ENCODE results near the gene SCD5. TPM values are rescaled to one million over a fixed set of nuclear protein-coding genes. Genes with fewer than 3 reads are reported as not detected.

SCD5 gene
- polyA plus RNA-seq, 1 donor from 2014 or later = 212 TPM

DNA sequence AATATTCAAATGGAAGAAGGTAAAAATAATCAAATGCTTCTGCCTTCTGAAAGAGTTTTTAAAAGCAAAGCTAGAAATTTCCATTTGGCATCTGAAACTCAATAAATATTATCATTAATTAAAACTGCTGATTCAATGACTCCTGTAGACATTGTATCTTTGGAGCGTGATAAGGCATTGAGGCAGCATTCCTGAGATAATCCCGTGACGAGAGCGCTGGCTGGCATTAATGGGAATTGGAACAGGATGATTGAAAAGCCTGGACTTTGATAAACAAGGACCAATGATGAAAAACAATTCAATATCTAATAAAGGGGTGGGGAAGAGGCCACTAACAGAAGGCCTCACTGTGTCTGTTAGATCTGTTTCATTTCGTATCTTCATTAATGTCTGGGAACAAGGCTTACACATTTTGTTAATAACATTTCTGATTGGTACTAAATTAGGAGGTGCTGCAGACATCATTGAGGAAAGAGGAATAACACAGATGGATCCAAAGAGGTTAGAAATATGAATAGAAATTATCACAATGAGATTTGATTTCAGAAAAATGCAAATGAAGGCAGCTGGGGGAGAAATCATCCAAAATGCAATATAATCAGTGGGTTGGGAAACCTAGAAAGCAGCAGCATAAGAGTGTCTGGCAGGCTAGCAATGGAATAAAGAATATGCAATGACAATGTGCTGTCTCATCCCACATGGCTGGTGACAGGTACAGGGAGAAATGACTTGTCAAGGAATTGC is 102.3 kb downstream of the SCD5 start:
- TF ChIP-seq TAF1 (IDR thresholded peaks at IDR 0.05; ENCODE audit: low read depth) (no peak), EZH2 (IDR thresholded peaks at IDR 0.05; ENCODE audit: borderline replicate concordance, insufficient read depth, low read length, poor library complexity, severe bottlenecking) (no peak), MXI1 (conservative IDR thresholded peaks at IDR 0.05; ENCODE audit: poor library complexity, severe bottlenecking) (no peak), RAD21 (conservative IDR thresholded peaks at IDR 0.05) (no peak)
- TF ChIP-seq, protein P1, sequence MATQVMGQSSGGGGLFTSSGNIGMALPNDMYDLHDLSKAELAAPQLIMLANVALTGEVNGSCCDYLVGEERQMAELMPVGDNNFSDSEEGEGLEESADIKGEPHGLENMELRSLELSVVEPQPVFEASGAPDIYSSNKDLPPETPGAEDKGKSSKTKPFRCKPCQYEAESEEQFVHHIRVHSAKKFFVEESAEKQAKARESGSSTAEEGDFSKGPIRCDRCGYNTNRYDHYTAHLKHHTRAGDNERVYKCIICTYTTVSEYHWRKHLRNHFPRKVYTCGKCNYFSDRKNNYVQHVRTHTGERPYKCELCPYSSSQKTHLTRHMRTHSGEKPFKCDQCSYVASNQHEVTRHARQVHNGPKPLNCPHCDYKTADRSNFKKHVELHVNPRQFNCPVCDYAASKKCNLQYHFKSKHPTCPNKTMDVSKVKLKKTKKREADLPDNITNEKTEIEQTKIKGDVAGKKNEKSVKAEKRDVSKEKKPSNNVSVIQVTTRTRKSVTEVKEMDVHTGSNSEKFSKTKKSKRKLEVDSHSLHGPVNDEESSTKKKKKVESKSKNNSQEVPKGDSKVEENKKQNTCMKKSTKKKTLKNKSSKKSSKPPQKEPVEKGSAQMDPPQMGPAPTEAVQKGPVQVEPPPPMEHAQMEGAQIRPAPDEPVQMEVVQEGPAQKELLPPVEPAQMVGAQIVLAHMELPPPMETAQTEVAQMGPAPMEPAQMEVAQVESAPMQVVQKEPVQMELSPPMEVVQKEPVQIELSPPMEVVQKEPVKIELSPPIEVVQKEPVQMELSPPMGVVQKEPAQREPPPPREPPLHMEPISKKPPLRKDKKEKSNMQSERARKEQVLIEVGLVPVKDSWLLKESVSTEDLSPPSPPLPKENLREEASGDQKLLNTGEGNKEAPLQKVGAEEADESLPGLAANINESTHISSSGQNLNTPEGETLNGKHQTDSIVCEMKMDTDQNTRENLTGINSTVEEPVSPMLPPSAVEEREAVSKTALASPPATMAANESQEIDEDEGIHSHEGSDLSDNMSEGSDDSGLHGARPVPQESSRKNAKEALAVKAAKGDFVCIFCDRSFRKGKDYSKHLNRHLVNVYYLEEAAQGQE (IDR thresholded peaks at IDR 0.05; ENCODE audit: borderline replicate concordance) = no peak
- TF ChIP-seq, protein P2, sequence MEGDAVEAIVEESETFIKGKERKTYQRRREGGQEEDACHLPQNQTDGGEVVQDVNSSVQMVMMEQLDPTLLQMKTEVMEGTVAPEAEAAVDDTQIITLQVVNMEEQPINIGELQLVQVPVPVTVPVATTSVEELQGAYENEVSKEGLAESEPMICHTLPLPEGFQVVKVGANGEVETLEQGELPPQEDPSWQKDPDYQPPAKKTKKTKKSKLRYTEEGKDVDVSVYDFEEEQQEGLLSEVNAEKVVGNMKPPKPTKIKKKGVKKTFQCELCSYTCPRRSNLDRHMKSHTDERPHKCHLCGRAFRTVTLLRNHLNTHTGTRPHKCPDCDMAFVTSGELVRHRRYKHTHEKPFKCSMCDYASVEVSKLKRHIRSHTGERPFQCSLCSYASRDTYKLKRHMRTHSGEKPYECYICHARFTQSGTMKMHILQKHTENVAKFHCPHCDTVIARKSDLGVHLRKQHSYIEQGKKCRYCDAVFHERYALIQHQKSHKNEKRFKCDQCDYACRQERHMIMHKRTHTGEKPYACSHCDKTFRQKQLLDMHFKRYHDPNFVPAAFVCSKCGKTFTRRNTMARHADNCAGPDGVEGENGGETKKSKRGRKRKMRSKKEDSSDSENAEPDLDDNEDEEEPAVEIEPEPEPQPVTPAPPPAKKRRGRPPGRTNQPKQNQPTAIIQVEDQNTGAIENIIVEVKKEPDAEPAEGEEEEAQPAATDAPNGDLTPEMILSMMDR (IDR thresholded peaks at IDR 0.05; ENCODE audit: poor library complexity, severe bottlenecking) = no peak
- Histone ChIP-seq H3K9me2 (ENCODE audit: insufficient read depth, low read length) (no peaks in the 10 kb centered on the region), H3K4me2 (ENCODE audit: low read length) (no peak overlapping the region), H3K79me2 (replicated peaks; ENCODE audit: insufficient read depth, low read length) (no peaks in the 10 kb centered on the region), H2AFZ (ENCODE audit: low read depth, low read length) (no peak overlapping the region), H3K27me3 (ENCODE audit: insufficient read depth, low read depth, low read length) (no peaks in the 10 kb centered on the region), H3K27ac (ENCODE audit: low read length) (no peak overlapping the region), H3F3A (ENCODE audit: insufficient read depth, low read length, poor library complexity, severe bottlenecking) (no peaks in the 10 kb centered on the region), H3K4me3 (ENCODE audit: low read length) (no peak overlapping the region), H3K9me3 (ENCODE audit: low read length) (no peaks in the 10 kb centered on the region), H3K36me3 (ENCODE audit: insufficient read depth, low read length) (no peaks in the 10 kb centered on the region), H3K9ac (ENCODE audit: low read length) (no peak overlapping the region), H4K20me1 (ENCODE audit: insufficient read depth) (no peaks in the 10 kb centered on the region)

DNA sequence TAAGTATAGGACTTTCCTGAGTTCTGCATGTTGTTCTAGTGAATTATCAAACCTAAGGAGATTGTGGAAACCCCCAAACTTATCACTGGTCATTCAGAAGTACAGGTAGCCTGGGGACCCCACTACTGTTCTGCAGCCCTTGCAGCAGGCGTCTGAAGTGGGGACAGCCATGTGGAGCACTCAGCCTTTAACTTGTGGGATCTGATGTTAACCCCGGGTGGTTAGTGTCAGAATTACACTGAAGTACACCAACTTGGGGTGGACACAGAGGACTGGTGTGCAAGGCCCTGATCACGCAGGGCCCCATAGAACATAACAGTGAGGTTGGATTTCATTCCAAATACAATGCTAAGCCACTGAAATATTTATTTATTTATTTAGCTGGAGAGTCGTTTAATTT is 103.7 kb downstream of the SCD5 start:
- TF ChIP-seq MXI1 (conservative IDR thresholded peaks at IDR 0.05; ENCODE audit: poor library complexity, severe bottlenecking) (no peak), SMC3 (conservative IDR thresholded peaks at IDR 0.05; ENCODE audit: poor library complexity) (no peak), POLR2AphosphoS5 (IDR thresholded peaks at IDR 0.05) (no peak), EP300 (conservative IDR thresholded peaks at IDR 0.05; ENCODE audit: poor library complexity, severe bottlenecking) (no peak), TAF1 (IDR thresholded peaks at IDR 0.05; ENCODE audit: low read depth) (no peak)
- TF ChIP-seq, protein P1 (IDR thresholded peaks at IDR 0.05; ENCODE audit: borderline replicate concordance) = no peak
- TF ChIP-seq, protein P2 (IDR thresholded peaks at IDR 0.05; ENCODE audit: poor library complexity, severe bottlenecking) = no peak
- Histone ChIP-seq H3K4me3 (ENCODE audit: low read length) (no peak overlapping the region), H4K20me1 (ENCODE audit: insufficient read depth) (no peaks in the 10 kb centered on the region), H3F3A (ENCODE audit: insufficient read depth, low read length, poor library complexity, severe bottlenecking) (no peaks in the 10 kb centered on the region), H3K9ac (ENCODE audit: low read length) (no peak overlapping the region), H2AFZ (ENCODE audit: low read depth, low read length) (no peak overlapping the region), H3K36me3 (ENCODE audit: insufficient read depth, low read length) (no peaks in the 10 kb centered on the region), H3K9me3 (ENCODE audit: low read length) (no peaks in the 10 kb centered on the region), H3K9me2 (ENCODE audit: insufficient read depth, low read length) (no peaks in the 10 kb centered on the region), H3K79me2 (replicated peaks; ENCODE audit: insufficient read depth, low read length) (no peaks in the 10 kb centered on the region), H3K4me2 (ENCODE audit: low read length) (no peak overlapping the region), H3K27ac (ENCODE audit: low read length) (no peak overlapping the region), H3K27me3 (ENCODE audit: insufficient read depth, low read depth, low read length) (no peaks in the 10 kb centered on the region)

All from neural cell (in vitro differentiated cells).